Lung (tissue), 12 donors: ENCODE data around the gene C3orf33. TPM values are rescaled to one million over a fixed set of nuclear protein-coding genes. Genes with fewer than 3 reads are reported as not detected.

Experiments used
- ATAC-seq: fragments of 200-7000 bp; cut with Tn5 transposase; one replicate; pipeline ENCODE4 v1.9.1; 2020; ENCODE audit warnings: moderate number of reproducible peaks; ENCODE audit not compliant: insufficient read depth, low FRiP score
- DNase-seq, 3 donors: peaks; one replicate each; pipeline ENCODE4 v3.0.0-alpha.2; 2013 to 2017
- H3K27ac ChIP-seq, 2 donors: one replicate each; pipeline ENCODE4 v1.5.1; 2013; ENCODE audit warnings: mild to moderate bottlenecking in 2 of 2, moderate library complexity in 2 of 2, control low read depth in 1 of 2, inconsistent platforms in 1 of 2, low read depth in 1 of 2, low read length in 1 of 2
- H3K27me3 ChIP-seq, 3 donors: one replicate each; pipeline ENCODE4 v1.5.1; 2013; ENCODE audit warnings: low read length in 2 of 3; ENCODE audit not compliant: control insufficient read depth in 3 of 3, insufficient read depth in 3 of 3
- H3K36me3 ChIP-seq, 4 donors: one replicate each; pipeline ENCODE4 v1.5.1; 2013; ENCODE audit warnings: low read length in 4 of 4, mild to moderate bottlenecking in 1 of 4, moderate library complexity in 1 of 4; ENCODE audit not compliant: control insufficient read depth in 4 of 4, insufficient read depth in 4 of 4
- H3K4me1 ChIP-seq, 5 donors: one replicate each; pipeline ENCODE4 v1.5.1; 2013; ENCODE audit warnings: low read length in 5 of 5, mild to moderate bottlenecking in 2 of 5, moderate library complexity in 1 of 5; ENCODE audit not compliant: control insufficient read depth in 5 of 5, insufficient read depth in 5 of 5
- H3K4me3 ChIP-seq: one replicate; pipeline ENCODE4 v1.5.1; 2013; ENCODE audit warnings: mild to moderate bottlenecking, control low read depth, moderate library complexity
- H3K9ac ChIP-seq, 2 donors: one replicate each; pipeline ENCODE4 v1.5.1; 2013; ENCODE audit warnings: low read length in 2 of 2, control low read depth in 1 of 2; ENCODE audit not compliant: insufficient read depth in 1 of 2
- H3K9me3 ChIP-seq, 4 donors: one replicate each; pipeline ENCODE4 v1.5.1; 2013; ENCODE audit warnings: low read length in 3 of 4, mild to moderate bottlenecking in 1 of 4, moderate library complexity in 1 of 4; ENCODE audit not compliant: control insufficient read depth in 4 of 4, insufficient read depth in 3 of 4
- CTCF ChIP-seq: IDR thresholded peaks from 2 replicates; pipeline ENCODE4 v1.5.1; 2012; ENCODE audit warnings: mild to moderate bottlenecking; ENCODE audit errors: control extremely low read depth, extremely low read depth
- WGBS, 2 donors: extraction: QIAGEN DNeasy Blood & Tissue Kit; methylation state at CpG; one replicate each; pipeline ENCODE4 v1.1.7; 2013; 5-methylcytosine and 5-hydroxymethylcytosine counted together
- polyA plus RNA-seq, 2 donors: library from polyadenylated mRNA; stranded (reverse); fragments of 200-250 nt; gene quantifications; one replicate each; pipeline ENCODE4 v1.2.1, GENCODE V29; 2013
- total RNA-seq, 2 donors: library from RNA; depleted of rRNA in 1 of 2; stranded (reverse); fragments of >200 nt in 1 of 2; gene quantifications; one replicate each; pipeline ENCODE4 v1.2.1, GENCODE V29; 2014 to 2021
- donor health status: control.
- donor health status: control.
- donor health status: Bipolar disorder and iron deficiency.
- donor health status: healthy.
- donor health status: DM: yes; HTN: yes; CAD: no.

The C3orf33 gene
- total and polyA plus RNA-seq, 4 donors, result 2.3 to 4.9 (median 2.6) TPM

- Histone ChIP-seq H3K9me3 (peaks cover 0 to 2% (median 0%) of the 10 kb centered on the region in 4 donors), H3K9ac (no peak overlapping the region), H3K36me3 (no peaks in the 10 kb centered on the region), H3K27me3 (no peaks in the 10 kb centered on the region), H3K4me1 (no peaks in the 10 kb centered on the region), H3K4me3 (no peak overlapping the region), H3K27ac (no peak overlapping the region)
- 88% methylated on average over 2 of the region's 2 CpGs for WGBS, 2 donors
- ATAC-seq, result no peak
- no peak for TF ChIP-seq CTCF
- DNase-seq, result no peak
Observed at GRCh38 chr3:155730843-155731242, 75.2 kb downstream of the C3orf33 start.

GRCh38 chr3:155727836-155728235 is 78.2 kb downstream of the C3orf33 start:
- H3K27me3 ChIP-seq, result no peaks in the 10 kb centered on the region
- H3K4me1 ChIP-seq, result no peaks in the 10 kb centered on the region
- 86 to 90% methylated on average over 3 of the region's 3 CpGs for WGBS, 2 donors
- no peaks in the 10 kb centered on the region for H3K36me3 ChIP-seq
- H3K9me3 ChIP-seq, result peaks cover 0 to 2% (median 0%) of the 10 kb centered on the region in 4 donors
- no peak overlapping the region for H3K9ac ChIP-seq
- H3K27ac ChIP-seq, result no peak overlapping the region
- DNase-seq (no peak), ATAC-seq (no peak)
- TF ChIP-seq CTCF, result no peak
- H3K4me3 ChIP-seq, result no peak overlapping the region

DNA sequence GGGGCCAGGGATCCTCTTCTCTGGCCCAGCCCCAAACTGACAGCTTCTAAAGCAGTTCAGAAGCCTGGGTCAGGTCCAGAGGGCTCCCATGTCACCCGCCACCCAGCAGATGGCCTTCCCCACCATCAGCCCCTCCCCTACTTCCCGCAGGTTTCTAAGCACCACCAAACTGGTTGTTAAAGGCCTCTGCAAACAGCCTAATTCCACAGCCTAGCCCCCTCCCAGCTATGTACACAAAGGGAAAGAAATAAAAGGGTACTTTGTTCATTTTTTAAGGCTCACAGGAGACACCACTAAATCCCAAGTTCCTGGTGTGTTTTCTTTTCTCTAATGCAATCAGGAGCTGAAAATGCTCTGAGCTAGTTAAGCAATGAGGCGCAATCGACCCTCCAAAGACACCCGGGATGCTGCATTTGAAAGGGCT is 91.8 kb downstream of the C3orf33 start:
- ATAC-seq (no peak), DNase-seq (peak; percentile 37 to 64 (median 58))
- Histone ChIP-seq H3K4me1 (peaks cover 0 to 5% (median 0%) of the 10 kb centered on the region in 5 donors), H3K27me3 (no peaks in the 10 kb centered on the region), H3K36me3 (no peaks in the 10 kb centered on the region), H3K9ac (no peak overlapping the region), H3K9me3 (peaks cover 0 to 8% (median 6%) of the 10 kb centered on the region in 4 donors), H3K4me3 (no peak overlapping the region), H3K27ac (no peak overlapping the region)
- WGBS, 2 donors, result 64 to 78% methylated on average over 5 of the region's 5 CpGs
- no peak for TF ChIP-seq CTCF

Other genes with a start within 250 kb of the C3orf33 start
- 10 to 100 TPM; 14.2 to 22.8 TPM for gene PLCH1, start 61.2 kb downstream of the C3orf33 start, total RNA-seq
- 1 to 10 TPM; 2.5 to 4.1 TPM for gene PLCH1, start 61.2 kb downstream of the C3orf33 start, polyA plus RNA-seq
- 10 to 100 TPM; 37.3 to 40.2 TPM for gene SLC33A1, start 48.1 kb upstream of the C3orf33 start, total RNA-seq
- 10 to 100 TPM; 12.0 to 21.6 TPM for gene SLC33A1, start 48.1 kb upstream of the C3orf33 start, polyA plus RNA-seq
- gene GMPS, start 64.4 kb upstream of the C3orf33 start, total RNA-seq, result 10 to 100 TPM; 25.1 to 38.1 TPM
- 10 to 100 TPM; 17.0 to 18.8 TPM for gene GMPS, start 64.4 kb upstream of the C3orf33 start, polyA plus RNA-seq